ENCODE results near the gene MICU1.
"Not testable (repeated sequence)": the region's sequence is repeated elsewhere in the genome, so short reads cannot be mapped to it uniquely, and the experiment has no call there.

The MICU1 gene, protein sequence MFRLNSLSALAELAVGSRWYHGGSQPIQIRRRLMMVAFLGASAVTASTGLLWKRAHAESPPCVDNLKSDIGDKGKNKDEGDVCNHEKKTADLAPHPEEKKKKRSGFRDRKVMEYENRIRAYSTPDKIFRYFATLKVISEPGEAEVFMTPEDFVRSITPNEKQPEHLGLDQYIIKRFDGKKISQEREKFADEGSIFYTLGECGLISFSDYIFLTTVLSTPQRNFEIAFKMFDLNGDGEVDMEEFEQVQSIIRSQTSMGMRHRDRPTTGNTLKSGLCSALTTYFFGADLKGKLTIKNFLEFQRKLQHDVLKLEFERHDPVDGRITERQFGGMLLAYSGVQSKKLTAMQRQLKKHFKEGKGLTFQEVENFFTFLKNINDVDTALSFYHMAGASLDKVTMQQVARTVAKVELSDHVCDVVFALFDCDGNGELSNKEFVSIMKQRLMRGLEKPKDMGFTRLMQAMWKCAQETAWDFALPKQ

DNA sequence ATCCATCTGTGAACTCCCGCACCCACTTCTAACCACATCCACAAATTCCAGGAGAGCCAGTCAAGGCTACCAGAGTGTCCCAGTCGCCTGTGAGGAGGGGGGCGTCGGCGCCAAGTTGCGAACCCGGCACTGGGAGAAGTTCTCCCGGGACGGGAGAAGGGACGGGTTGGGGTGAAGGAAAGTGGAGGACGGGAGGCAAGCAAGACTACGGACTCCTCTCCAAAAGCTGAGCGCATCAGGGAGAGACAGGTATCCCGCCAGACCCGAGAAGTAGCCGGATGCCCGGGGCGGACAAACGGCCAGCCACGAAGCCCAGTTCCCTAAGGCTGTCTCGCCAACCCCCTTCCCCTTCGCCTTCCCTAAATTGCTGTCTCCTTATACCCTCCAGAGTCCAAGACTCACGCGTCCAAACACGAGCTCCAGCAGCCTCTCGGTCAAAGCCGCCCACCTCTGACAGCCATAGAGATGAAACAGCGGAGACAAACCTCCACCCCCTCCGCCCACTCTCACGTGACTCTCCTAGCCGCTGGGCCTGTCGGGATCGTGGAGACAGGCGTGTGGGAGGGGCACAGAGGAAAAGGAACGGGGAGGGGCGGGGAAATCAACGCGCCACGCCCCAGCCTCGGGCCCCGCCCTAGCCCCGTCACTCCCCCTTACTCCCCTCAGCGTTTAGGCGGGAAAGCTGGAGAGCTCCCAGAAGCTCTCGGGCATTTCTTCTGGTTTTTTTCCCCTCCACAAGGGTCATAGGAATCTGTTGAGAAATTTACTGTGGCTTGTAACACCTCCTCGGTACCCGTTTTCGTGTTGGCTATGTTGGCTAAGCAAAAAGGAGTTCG is at the start of gene MICU1:
Gene MICU1, minus strand, starts transcription at position 472 of the 836 bp plus-strand sequence. CDS start 59,286 bp downstream, outside the sequence.
- no peaks in the 10 kb centered on the region for H3K36me3 ChIP-seq (ENCODE audit: control insufficient read depth, insufficient read depth, low read length)
- H3K27ac ChIP-seq (ENCODE audit: low read depth, low read length) = peak within 1 kb of the TSS; percentile 52
- H3K9ac ChIP-seq (ENCODE audit: low read length) = peak within 1 kb of the TSS; percentile 33
- peak within 1 kb of the TSS; percentile 80 for H3K4me3 ChIP-seq (ENCODE audit: low read length)
- H3K27me3 ChIP-seq (ENCODE audit: control insufficient read depth, insufficient read depth, low read length) = no peaks in the 10 kb centered on the region
- no peaks in the 10 kb centered on the region for H3K4me1 ChIP-seq (ENCODE audit: control insufficient read depth, insufficient read depth, low read length)

DNA sequence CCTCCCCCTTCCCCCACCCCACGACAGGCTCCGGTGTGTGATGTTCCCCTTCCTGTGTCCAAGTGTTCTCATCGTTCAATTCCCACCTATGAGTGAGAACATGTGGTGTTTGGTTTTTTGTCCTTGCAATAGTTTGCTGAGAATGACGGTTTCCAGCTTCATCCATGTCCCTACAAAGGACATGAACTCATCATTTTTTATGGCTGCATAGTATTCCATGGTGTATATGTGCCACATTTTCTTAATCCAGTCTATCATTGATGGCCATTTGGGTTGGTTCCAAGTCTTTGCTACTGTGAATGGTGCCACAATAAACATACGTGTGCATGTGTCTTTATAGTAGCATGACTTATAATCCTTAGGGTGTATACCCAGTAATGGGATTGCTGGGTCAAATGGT is 48.3 kb upstream of the MICU1 start:
- not testable (repeated sequence) for H3K9ac ChIP-seq (ENCODE audit: low read length); H3K36me3 ChIP-seq (ENCODE audit: control insufficient read depth, insufficient read depth, low read length); H3K4me1 ChIP-seq (ENCODE audit: control insufficient read depth, insufficient read depth, low read length); H3K27ac ChIP-seq (ENCODE audit: low read depth, low read length); H3K27me3 ChIP-seq (ENCODE audit: control insufficient read depth, insufficient read depth, low read length); H3K4me3 ChIP-seq (ENCODE audit: low read length)

DNA sequence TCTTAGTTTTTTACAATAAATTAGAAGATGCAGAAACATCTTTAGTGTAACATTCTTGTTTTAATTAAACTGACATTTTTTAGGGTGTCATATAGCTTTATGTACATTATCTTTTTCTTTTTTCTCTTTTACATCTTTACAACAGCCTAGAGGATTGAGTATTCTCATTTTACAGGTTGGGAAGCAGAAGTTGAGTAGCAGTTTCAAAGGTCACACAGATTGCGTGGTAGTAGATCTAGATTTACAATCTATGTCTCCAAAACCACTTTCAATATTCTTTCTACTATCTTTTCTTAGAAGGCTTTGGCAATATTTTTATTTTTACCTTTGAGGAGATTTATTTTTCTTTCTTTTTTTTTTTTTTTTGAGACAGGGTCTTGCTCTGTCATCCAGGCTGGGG is 47.4 kb upstream of the MICU1 start:
- no peaks in the 10 kb centered on the region for H3K27me3 ChIP-seq (ENCODE audit: control insufficient read depth, insufficient read depth, low read length)
- no peak overlapping the region for H3K27ac ChIP-seq (ENCODE audit: low read depth, low read length)
- no peaks in the 10 kb centered on the region for H3K36me3 ChIP-seq (ENCODE audit: control insufficient read depth, insufficient read depth, low read length)
- H3K4me3 ChIP-seq (ENCODE audit: low read length) = no peak overlapping the region
- H3K4me1 ChIP-seq (ENCODE audit: control insufficient read depth, insufficient read depth, low read length) = no peaks in the 10 kb centered on the region
- H3K9ac ChIP-seq (ENCODE audit: low read length) = no peak overlapping the region

DNA sequence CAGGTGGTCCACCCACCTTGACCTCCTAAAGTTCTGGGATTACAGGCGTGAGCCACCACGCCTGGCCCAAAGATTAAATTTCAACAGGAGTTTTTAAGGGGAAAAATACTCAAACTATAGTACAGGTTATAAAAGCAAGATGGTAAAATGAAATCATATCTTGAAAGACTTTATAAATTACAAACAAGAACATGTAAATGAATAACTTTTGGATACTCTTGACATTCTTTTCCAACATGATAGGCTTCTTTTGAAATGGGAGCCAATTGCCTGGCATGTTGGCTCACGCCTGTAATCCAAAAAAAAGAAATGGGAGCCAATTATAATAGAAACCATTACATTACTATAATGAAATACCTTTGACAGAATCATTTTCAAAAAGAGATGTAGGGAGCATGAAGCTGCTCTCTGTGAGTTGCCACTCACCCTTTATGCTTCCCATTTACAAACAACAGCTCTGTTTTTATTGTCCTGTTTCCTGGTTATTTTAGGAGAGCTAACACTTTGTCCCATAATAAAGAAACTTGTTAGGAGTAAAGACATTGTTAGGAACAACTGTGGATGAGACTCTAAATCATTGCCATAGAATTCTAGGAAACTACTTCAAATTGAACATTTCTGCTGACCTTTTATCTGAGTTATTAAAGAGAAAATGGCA is 41.5 kb upstream of the MICU1 start:
- Histone ChIP-seq H3K27ac (ENCODE audit: low read depth, low read length) (no peak overlapping the region), H3K4me1 (ENCODE audit: control insufficient read depth, insufficient read depth, low read length) (no peaks in the 10 kb centered on the region), H3K9ac (ENCODE audit: low read length) (no peak overlapping the region), H3K4me3 (ENCODE audit: low read length) (no peak overlapping the region), H3K36me3 (ENCODE audit: control insufficient read depth, insufficient read depth, low read length) (no peaks in the 10 kb centered on the region), H3K27me3 (ENCODE audit: control insufficient read depth, insufficient read depth, low read length) (no peaks in the 10 kb centered on the region)

DNA sequence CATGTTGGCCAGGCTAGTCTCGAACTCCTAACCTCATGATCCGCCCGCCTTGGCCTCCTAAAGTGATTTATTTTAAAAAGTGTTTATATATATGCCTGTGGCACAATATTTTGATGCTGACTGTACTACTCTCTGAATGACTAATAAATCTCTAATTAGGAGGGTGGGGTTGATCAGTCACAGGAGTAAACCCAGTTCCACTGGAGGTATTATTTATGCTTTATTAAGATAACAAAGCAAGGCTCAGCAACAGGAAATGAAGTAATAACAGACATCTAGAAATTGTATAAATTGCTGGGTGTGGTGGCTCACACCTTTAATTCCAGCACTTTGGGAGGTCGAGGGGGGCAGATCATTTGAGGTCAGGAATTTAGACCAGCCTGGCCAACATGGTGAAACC is 40.0 kb upstream of the MICU1 start:
- no peak overlapping the region for H3K9ac ChIP-seq (ENCODE audit: low read length)
- no peaks in the 10 kb centered on the region for H3K4me1 ChIP-seq (ENCODE audit: control insufficient read depth, insufficient read depth, low read length)
- H3K27me3 ChIP-seq (ENCODE audit: control insufficient read depth, insufficient read depth, low read length) = no peaks in the 10 kb centered on the region
- no peaks in the 10 kb centered on the region for H3K36me3 ChIP-seq (ENCODE audit: control insufficient read depth, insufficient read depth, low read length)
- no peak overlapping the region for H3K27ac ChIP-seq (ENCODE audit: low read depth, low read length)
- H3K4me3 ChIP-seq (ENCODE audit: low read length) = no peak overlapping the region

DNA sequence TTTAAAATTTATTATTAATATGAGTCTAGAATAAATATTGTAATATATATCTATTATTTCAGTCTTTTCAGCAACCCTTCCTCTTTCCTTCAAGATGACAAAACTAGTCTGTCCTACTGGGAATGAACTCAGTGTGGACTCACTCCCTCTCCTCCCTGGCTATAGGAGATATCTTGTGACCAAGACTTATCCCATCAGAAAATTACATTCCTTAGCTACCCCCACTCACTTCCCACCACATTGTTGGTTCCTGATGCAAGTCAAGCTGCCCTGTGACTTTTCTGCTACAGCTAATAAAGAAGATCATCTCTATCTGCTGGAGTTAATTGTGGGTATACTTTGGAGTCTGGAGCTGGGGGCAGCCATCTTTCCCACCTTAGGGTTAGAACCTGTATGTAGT is 38.1 kb upstream of the MICU1 start:
- H3K27ac ChIP-seq (ENCODE audit: low read depth, low read length) = no peak overlapping the region
- no peaks in the 10 kb centered on the region for H3K36me3 ChIP-seq (ENCODE audit: control insufficient read depth, insufficient read depth, low read length)
- no peaks in the 10 kb centered on the region for H3K27me3 ChIP-seq (ENCODE audit: control insufficient read depth, insufficient read depth, low read length)
- no peak overlapping the region for H3K4me3 ChIP-seq (ENCODE audit: low read length)
- H3K9ac ChIP-seq (ENCODE audit: low read length) = no peak overlapping the region
- H3K4me1 ChIP-seq (ENCODE audit: control insufficient read depth, insufficient read depth, low read length) = no peaks in the 10 kb centered on the region

DNA sequence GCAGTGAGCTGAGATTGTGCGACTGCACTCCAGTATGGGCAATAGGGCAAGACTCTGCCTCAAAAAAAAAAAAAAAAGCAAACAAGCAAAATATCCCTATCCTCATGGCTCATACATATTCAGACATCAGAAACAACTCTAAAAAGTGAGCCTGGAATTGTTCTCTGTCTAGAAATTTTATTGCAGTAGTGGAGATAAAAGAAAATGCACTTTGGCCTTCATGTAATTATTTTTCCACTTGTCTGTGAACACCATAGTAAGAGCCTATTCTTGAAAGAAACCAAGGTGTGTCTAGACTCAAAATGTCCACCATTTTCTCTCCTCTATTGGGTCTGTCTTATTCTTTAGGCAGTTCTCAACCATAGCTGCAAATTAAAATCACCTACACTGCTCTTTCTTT is 35.6 kb upstream of the MICU1 start:
- Histone ChIP-seq H3K4me3 (ENCODE audit: low read length) (no peak overlapping the region), H3K4me1 (ENCODE audit: control insufficient read depth, insufficient read depth, low read length) (no peaks in the 10 kb centered on the region), H3K36me3 (ENCODE audit: control insufficient read depth, insufficient read depth, low read length) (no peaks in the 10 kb centered on the region), H3K27me3 (ENCODE audit: control insufficient read depth, insufficient read depth, low read length) (no peaks in the 10 kb centered on the region), H3K9ac (ENCODE audit: low read length) (no peak overlapping the region), H3K27ac (ENCODE audit: low read depth, low read length) (no peak overlapping the region)

DNA sequence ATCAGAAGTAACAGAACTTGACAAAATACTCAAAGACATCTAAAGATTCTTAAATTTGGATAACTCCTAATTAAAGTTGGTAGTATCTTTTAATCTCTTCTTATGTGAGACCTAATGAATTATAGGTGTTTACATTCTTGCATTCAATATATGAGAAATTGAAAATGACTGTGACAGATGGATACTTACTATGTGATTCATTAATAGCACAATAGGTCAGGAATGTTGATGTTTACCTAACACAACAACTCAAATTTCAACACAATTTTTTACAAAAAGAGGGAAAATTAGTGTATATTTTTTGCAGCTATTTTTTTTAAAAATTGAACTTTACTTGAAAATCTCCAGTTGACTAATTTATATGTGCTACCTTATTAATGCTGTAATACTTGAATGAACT is 34.3 kb upstream of the MICU1 start:
- H3K27ac ChIP-seq (ENCODE audit: low read depth, low read length) = no peak overlapping the region
- H3K4me1 ChIP-seq (ENCODE audit: control insufficient read depth, insufficient read depth, low read length) = no peaks in the 10 kb centered on the region
- H3K27me3 ChIP-seq (ENCODE audit: control insufficient read depth, insufficient read depth, low read length) = no peaks in the 10 kb centered on the region
- no peaks in the 10 kb centered on the region for H3K36me3 ChIP-seq (ENCODE audit: control insufficient read depth, insufficient read depth, low read length)
- H3K9ac ChIP-seq (ENCODE audit: low read length) = no peak overlapping the region
- H3K4me3 ChIP-seq (ENCODE audit: low read length) = no peak overlapping the region

DNA sequence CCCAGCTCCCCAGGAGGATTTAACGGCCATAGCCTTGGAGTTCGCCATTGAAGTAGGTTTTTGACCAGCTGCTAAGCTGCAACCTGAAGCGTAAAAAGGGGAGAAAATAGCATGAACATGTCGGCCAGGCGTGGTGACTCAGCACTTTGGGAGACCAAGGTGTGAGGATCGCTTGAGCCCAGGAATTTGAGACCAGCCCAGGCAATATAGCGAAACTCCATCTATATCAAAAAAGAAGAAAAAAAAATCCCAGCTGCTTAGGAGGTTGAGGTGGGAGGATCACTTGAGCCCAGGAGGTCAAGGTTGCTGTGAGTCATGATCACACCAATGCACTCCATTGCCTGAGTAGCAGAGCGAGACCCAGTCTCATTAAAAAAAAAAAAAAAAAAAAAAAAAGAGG is 33.8 kb upstream of the MICU1 start:
- Histone ChIP-seq H3K4me1 (ENCODE audit: control insufficient read depth, insufficient read depth, low read length) (no peaks in the 10 kb centered on the region), H3K36me3 (ENCODE audit: control insufficient read depth, insufficient read depth, low read length) (no peaks in the 10 kb centered on the region), H3K27ac (ENCODE audit: low read depth, low read length) (no peak overlapping the region), H3K4me3 (ENCODE audit: low read length) (no peak overlapping the region), H3K27me3 (ENCODE audit: control insufficient read depth, insufficient read depth, low read length) (no peaks in the 10 kb centered on the region), H3K9ac (ENCODE audit: low read length) (no peak overlapping the region)

DNA sequence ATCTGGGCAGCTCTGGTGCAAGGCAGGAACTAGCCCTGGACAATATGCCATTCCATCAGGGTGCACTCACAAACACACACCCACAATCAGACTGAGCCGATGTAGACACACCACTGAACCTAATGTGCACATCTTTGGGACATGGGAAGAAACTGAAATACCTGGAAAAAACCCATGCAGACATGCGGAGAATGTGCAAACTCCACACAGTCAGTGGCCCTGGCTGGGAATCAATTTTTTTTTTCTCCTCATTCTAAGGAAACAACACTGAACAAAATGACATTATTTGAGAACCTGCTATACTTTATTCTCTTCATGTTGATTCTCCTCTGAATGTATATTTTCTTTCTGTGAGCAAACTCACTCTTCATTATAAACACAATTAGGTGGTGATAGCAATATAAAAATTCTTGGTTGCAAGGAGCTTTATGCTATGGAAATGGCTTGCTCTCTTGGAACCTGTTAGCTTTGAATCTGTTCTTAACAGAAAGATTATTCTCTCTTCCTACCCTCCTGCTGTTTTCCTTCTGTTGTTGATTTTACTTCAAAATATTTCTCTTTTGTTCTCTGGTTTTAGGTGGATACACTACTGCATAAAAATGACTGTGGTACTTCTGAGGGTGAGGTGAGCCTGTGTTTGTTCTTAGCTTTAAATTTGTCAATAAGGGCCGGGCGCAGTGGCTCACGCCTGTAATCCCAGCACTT is 33.0 kb upstream of the MICU1 start:
- Histone ChIP-seq H3K4me3 (ENCODE audit: low read length) (no peak overlapping the region), H3K9ac (ENCODE audit: low read length) (no peak overlapping the region), H3K27me3 (ENCODE audit: control insufficient read depth, insufficient read depth, low read length) (no peaks in the 10 kb centered on the region), H3K27ac (ENCODE audit: low read depth, low read length) (no peak overlapping the region), H3K36me3 (ENCODE audit: control insufficient read depth, insufficient read depth, low read length) (no peaks in the 10 kb centered on the region), H3K4me1 (ENCODE audit: control insufficient read depth, insufficient read depth, low read length) (no peaks in the 10 kb centered on the region)

DNA sequence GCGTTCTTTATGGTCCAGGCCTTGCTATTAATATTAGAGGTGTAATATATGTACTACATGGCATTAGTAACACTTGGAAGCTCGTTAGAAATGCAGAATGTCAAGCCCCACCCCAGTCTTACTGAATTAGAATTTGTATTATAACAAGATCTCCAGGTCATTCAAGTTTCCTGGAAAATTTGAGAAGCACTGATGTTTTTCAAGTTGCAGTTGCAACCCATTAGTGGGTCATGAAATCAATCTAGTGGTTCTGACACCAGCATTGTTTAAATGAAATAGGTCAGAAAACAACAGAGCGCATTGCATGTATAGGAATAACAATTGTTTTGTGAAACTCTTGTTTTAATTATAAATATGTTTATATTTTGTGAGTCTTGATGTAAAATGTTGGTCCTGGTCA is 28.8 kb upstream of the MICU1 start:
- Histone ChIP-seq H3K27me3 (ENCODE audit: control insufficient read depth, insufficient read depth, low read length) (no peaks in the 10 kb centered on the region), H3K36me3 (ENCODE audit: control insufficient read depth, insufficient read depth, low read length) (no peaks in the 10 kb centered on the region), H3K4me3 (ENCODE audit: low read length) (no peak overlapping the region), H3K9ac (ENCODE audit: low read length) (no peak overlapping the region), H3K4me1 (ENCODE audit: control insufficient read depth, insufficient read depth, low read length) (no peaks in the 10 kb centered on the region), H3K27ac (ENCODE audit: low read depth, low read length) (no peak overlapping the region)

All from rectal smooth muscle tissue (tissue), 1 donor.